GM12865 (cell line): ENCODE measurements around the gene LRRC28.

ENCODE experiments used
- DNase-seq: peaks from one replicate; pipeline ENCODE4 v3.0.0; 2010; ENCODE audit warnings: low read depth
- H3K4me3 ChIP-seq: 2 replicates; pipeline ENCODE4 v1.5.1; 2011; ENCODE audit warnings: mild to moderate bottlenecking, low read depth, low read length, control low read depth
- TF ChIP-seq, protein P1 (sequence below): IDR thresholded peaks from 2 replicates; pipeline ENCODE4 v1.5.1; 2011; ENCODE audit warnings: low read length, control low read depth, low read depth, inconsistent platforms; ENCODE audit not compliant: insufficient read depth; ENCODE audit errors: missing control alignments

LRRC28 gene

DNA sequence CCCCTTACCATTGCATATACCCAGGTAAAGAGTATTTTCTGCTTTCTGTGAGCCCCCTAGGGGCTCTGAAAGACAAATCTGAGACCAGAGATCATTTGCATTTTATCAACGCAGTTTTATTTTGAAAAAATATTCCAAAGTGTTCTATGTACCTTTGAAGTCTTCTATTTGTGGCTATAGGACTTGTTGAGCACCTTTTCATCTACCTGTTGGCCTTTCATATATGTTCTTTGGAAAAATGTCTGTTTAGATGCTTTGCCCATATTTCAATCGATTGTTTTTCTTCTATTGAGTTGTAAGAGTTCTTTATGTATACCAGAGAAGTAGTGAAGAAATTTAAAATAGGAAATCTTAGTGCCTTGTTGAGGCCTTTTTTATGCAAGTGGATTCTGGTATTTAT is 94.0 kb downstream of the LRRC28 start:
- no peak for DNase-seq
- H3K4me3 ChIP-seq = no peak overlapping the region
- TF ChIP-seq, protein P1, sequence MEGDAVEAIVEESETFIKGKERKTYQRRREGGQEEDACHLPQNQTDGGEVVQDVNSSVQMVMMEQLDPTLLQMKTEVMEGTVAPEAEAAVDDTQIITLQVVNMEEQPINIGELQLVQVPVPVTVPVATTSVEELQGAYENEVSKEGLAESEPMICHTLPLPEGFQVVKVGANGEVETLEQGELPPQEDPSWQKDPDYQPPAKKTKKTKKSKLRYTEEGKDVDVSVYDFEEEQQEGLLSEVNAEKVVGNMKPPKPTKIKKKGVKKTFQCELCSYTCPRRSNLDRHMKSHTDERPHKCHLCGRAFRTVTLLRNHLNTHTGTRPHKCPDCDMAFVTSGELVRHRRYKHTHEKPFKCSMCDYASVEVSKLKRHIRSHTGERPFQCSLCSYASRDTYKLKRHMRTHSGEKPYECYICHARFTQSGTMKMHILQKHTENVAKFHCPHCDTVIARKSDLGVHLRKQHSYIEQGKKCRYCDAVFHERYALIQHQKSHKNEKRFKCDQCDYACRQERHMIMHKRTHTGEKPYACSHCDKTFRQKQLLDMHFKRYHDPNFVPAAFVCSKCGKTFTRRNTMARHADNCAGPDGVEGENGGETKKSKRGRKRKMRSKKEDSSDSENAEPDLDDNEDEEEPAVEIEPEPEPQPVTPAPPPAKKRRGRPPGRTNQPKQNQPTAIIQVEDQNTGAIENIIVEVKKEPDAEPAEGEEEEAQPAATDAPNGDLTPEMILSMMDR = no peak

DNA sequence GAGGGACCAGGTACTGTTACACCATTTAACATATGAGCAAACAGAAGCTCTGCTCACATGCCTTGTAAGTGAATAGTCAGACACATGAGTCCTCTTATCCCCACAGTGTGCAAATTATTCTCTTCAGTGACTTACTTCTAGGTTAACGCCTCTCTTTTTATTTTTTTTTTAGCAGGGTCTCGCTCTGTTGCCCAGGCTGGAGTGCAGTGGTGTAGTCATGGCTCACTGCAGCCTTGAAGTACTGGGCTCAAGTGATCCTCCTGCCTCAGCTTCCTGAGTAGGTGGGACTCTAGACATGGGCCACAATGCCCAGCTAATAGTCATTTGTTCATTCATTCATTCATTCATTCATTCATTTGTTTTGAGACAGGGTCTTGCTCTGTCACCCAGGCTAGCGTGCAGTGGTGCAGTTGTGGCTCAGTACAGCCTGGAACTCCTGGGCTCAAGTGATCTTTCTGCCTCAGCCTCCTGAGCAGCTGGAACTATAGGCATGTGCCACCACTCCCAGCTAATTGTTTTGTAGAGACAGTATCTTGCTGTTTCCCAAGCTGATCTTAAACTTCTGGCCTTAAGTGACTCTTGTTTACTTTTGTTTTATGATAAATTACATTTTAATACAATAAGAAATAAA is 94.7 kb downstream of the LRRC28 start:
- TF ChIP-seq, protein P1 = no peak
- no peak for DNase-seq
- H3K4me3 ChIP-seq = no peak overlapping the region

DNA sequence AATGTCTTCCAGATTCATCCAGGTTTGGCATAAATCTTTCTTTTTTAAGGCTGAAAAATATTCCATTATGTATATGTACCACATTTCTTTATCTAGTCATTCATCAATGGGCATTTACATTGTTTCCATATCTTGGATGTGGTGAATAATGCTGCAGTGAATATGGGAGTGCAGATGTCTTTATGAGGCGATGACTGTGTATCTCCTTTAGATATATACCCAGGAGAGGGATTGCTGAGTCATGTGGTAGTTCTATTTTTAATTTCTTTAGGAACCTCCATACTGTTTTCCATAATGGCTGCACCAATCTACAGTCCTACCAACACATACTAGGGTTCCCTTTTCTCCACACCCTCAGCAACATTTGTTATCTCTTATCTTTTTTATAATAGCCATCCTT is 96.3 kb downstream of the LRRC28 start:
- DNase-seq = no peak

DNA sequence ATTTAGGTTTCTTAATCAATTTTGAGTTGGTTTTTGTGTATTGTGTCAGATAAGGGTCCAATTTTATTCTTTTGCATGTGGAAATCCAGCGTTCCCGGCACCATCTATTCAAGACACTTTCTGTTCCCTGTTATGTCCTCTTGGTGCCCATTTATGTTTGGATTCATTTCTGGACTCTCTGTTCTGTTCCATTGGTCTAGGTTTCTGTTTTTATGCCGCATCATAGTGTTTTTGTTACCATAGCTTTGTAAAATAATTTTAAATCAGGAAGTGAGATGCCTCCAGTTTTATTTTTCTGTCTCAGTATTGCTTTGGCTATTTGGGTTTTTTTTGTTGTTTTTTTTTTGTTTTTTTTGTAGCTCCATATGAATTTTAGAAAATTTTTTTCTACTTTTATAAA is 97.1 kb downstream of the LRRC28 start:
- DNase-seq = peak; percentile 39
- TF ChIP-seq, protein P1 = no peak
- H3K4me3 ChIP-seq = no peak overlapping the region

More for the DNA sequence above, 96.3 kb downstream of the LRRC28 start:
- TF ChIP-seq, protein P1 = no peak
- H3K4me3 ChIP-seq = no peak overlapping the region

DNA sequence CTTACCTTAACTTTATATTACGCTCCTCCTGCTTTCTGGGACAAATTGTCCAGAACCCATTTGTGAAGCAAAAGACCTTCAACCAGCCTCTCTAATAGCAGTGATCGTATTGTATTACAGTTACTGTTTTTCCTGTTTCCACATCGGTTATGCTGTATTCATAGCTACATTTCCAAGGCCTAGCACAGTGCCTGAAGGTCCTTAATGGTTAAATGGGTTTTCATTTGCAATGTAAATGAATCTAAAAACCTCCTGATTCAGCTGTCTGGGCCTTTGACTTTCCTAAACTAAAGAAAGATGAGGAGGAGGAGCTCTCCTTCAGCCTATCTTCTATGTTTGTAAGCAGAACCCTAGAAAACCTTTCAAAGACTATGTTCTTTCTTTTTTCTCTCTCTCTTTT is 99.1 kb downstream of the LRRC28 start:
- TF ChIP-seq, protein P1 = no peak
- no peak for DNase-seq
- no peak overlapping the region for H3K4me3 ChIP-seq

DNA sequence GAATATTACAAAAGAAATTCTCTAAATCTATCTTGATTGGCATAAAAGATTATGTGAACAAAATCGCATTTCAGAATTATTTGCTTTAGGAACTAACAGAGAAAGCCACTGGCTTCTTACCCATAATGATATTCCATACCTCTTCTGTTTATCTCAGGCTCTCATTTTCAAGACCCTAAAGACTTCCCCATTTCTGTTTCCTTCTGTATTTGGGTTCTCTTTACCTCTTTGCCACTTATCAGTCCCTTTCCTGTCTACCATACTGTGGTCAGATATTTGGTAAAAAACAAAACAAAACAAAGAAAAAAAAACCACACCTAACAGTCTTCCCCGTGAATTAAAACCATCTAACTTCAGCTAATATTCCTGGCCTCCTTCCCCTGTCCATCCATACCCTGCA is 108.5 kb downstream of the LRRC28 start:
- TF ChIP-seq, protein P1 = no peak
- no peak overlapping the region for H3K4me3 ChIP-seq
- no peak for DNase-seq
